T-helper 2 cell treated with Interferon-gamma antibody and Interleukin-4, amounts not matched to agents 5 μg/mL and 100 μg/mL, for 36 hours (primary cell): ENCODE results near the gene RBFOX1.

Experiments used
- DNase-seq: peaks from one replicate; pipeline ENCODE4 v3.0.0; 2021; ENCODE audit warnings: low spot score
- H3K27ac Mint-ChIP-seq: one replicate; pipeline ENCODE4 v1.8.0; 2021; ENCODE audit warnings: mild to moderate bottlenecking, mixed read lengths
- H3K27me3 Mint-ChIP-seq: one replicate; pipeline ENCODE4 v1.8.0; 2021; ENCODE audit warnings: low read depth, mixed read lengths
- H3K36me3 Mint-ChIP-seq: one replicate; pipeline ENCODE4 v1.8.0; 2021; ENCODE audit warnings: low read depth, mixed read lengths
- H3K4me1 Mint-ChIP-seq: one replicate; pipeline ENCODE4 v1.8.0; 2021; ENCODE audit warnings: low read depth, mixed read lengths
- H3K4me3 Mint-ChIP-seq: one replicate; pipeline ENCODE4 v1.8.0; 2022; ENCODE audit warnings: mild to moderate bottlenecking, moderate library complexity, mixed read lengths
- H3K9me3 Mint-ChIP-seq: one replicate; pipeline ENCODE4 v1.8.0; 2021; ENCODE audit warnings: mixed read lengths

Gene RBFOX1

GRCh38 chr16:7532534-7532933 is 199.9 kb downstream of the RBFOX1 start:
- H3K27me3 Mint-ChIP-seq, result no peaks in the 10 kb centered on the region
- DNase-seq, result no peak
- no peaks in the 10 kb centered on the region for H3K4me1 Mint-ChIP-seq
- H3K9me3 Mint-ChIP-seq, result peaks cover 44% of the 10 kb centered on the region
- no peak overlapping the region for H3K27ac Mint-ChIP-seq
- H3K36me3 Mint-ChIP-seq, result no peaks in the 10 kb centered on the region
- H3K4me3 Mint-ChIP-seq, result no peak overlapping the region

GRCh38 chr16:7534749-7535148 is 202.1 kb downstream of the RBFOX1 start:
- H3K4me1 Mint-ChIP-seq, result no peaks in the 10 kb centered on the region
- peaks cover 54% of the 10 kb centered on the region for H3K9me3 Mint-ChIP-seq
- H3K4me3 Mint-ChIP-seq, result no peak overlapping the region
- no peaks in the 10 kb centered on the region for H3K27me3 Mint-ChIP-seq
- no peak overlapping the region for H3K27ac Mint-ChIP-seq
- H3K36me3 Mint-ChIP-seq, result no peaks in the 10 kb centered on the region
- no peak for DNase-seq

GRCh38 chr16:7541026-7541425 is 208.4 kb downstream of the RBFOX1 start:
- Mint-ChIP-seq H3K36me3 (no peaks in the 10 kb centered on the region), H3K4me1 (no peaks in the 10 kb centered on the region), H3K9me3 (peaks cover 67% of the 10 kb centered on the region), H3K27me3 (no peaks in the 10 kb centered on the region), H3K27ac (no peak overlapping the region), H3K4me3 (no peak overlapping the region)
- DNase-seq, result no peak

- Mint-ChIP-seq H3K4me3 (no peak overlapping the region), H3K27me3 (no peaks in the 10 kb centered on the region), H3K36me3 (no peaks in the 10 kb centered on the region), H3K27ac (no peak overlapping the region), H3K9me3 (peaks cover 56% of the 10 kb centered on the region), H3K4me1 (no peaks in the 10 kb centered on the region)
- no peak for DNase-seq
Measured at GRCh38 chr16:7545251-7545650, 212.6 kb downstream of the RBFOX1 start.

GRCh38 chr16:7546948-7547347 is 214.3 kb downstream of the RBFOX1 start:
- Mint-ChIP-seq H3K27ac (no peak overlapping the region), H3K4me1 (no peaks in the 10 kb centered on the region), H3K36me3 (no peaks in the 10 kb centered on the region), H3K27me3 (no peaks in the 10 kb centered on the region), H3K4me3 (no peak overlapping the region), H3K9me3 (peaks cover 49% of the 10 kb centered on the region)
- DNase-seq, result no peak

GRCh38 chr16:7547736-7548135 is 215.1 kb downstream of the RBFOX1 start:
- no peaks in the 10 kb centered on the region for H3K36me3 Mint-ChIP-seq
- H3K27me3 Mint-ChIP-seq, result no peaks in the 10 kb centered on the region
- H3K27ac Mint-ChIP-seq, result no peak overlapping the region
- H3K4me1 Mint-ChIP-seq, result no peaks in the 10 kb centered on the region
- no peak overlapping the region for H3K4me3 Mint-ChIP-seq
- DNase-seq, result no peak
- peaks cover 49% of the 10 kb centered on the region for H3K9me3 Mint-ChIP-seq

GRCh38 chr16:7548796-7549318 is 216.2 kb downstream of the RBFOX1 start:
- H3K27ac Mint-ChIP-seq, result no peak overlapping the region

GRCh38 chr16:7550096-7550495 is 217.5 kb downstream of the RBFOX1 start:
- H3K36me3 Mint-ChIP-seq, result no peaks in the 10 kb centered on the region
- H3K4me1 Mint-ChIP-seq, result no peaks in the 10 kb centered on the region
- H3K27ac Mint-ChIP-seq, result no peak overlapping the region
- H3K4me3 Mint-ChIP-seq, result no peak overlapping the region
- H3K9me3 Mint-ChIP-seq, result peaks cover 38% of the 10 kb centered on the region
- no peak for DNase-seq
- no peaks in the 10 kb centered on the region for H3K27me3 Mint-ChIP-seq

More at GRCh38 chr16:7548796-7549318, 216.2 kb downstream of the RBFOX1 start:
- H3K4me1 Mint-ChIP-seq, result no peaks in the 10 kb centered on the region
- H3K4me3 Mint-ChIP-seq, result no peak overlapping the region
- H3K36me3 Mint-ChIP-seq, result no peaks in the 10 kb centered on the region
- H3K27me3 Mint-ChIP-seq, result no peaks in the 10 kb centered on the region
- no peak for DNase-seq
- H3K9me3 Mint-ChIP-seq, result peaks cover 49% of the 10 kb centered on the region

GRCh38 chr16:7555459-7555858 is 222.8 kb downstream of the RBFOX1 start:
- H3K4me3 Mint-ChIP-seq, result no peak overlapping the region
- DNase-seq, result no peak
- peaks cover 37% of the 10 kb centered on the region for H3K9me3 Mint-ChIP-seq
- H3K27me3 Mint-ChIP-seq, result no peaks in the 10 kb centered on the region
- no peaks in the 10 kb centered on the region for H3K4me1 Mint-ChIP-seq
- no peak overlapping the region for H3K27ac Mint-ChIP-seq
- H3K36me3 Mint-ChIP-seq, result no peaks in the 10 kb centered on the region

- no peak overlapping the region for H3K27ac Mint-ChIP-seq
Measured at GRCh38 chr16:7561908-7562405, 229.3 kb downstream of the RBFOX1 start.

GRCh38 chr16:7566360-7566759 is 233.7 kb downstream of the RBFOX1 start:
- DNase-seq, result no peak
- no peaks in the 10 kb centered on the region for H3K36me3 Mint-ChIP-seq
- no peaks in the 10 kb centered on the region for H3K4me1 Mint-ChIP-seq
- peaks cover 37% of the 10 kb centered on the region for H3K9me3 Mint-ChIP-seq
- H3K4me3 Mint-ChIP-seq, result no peak overlapping the region
- no peaks in the 10 kb centered on the region for H3K27me3 Mint-ChIP-seq
- H3K27ac Mint-ChIP-seq, result no peak overlapping the region

More at GRCh38 chr16:7561908-7562405, 229.3 kb downstream of the RBFOX1 start:
- no peaks in the 10 kb centered on the region for H3K36me3 Mint-ChIP-seq
- no peaks in the 10 kb centered on the region for H3K4me1 Mint-ChIP-seq
- no peak for DNase-seq
- peaks cover 35% of the 10 kb centered on the region for H3K9me3 Mint-ChIP-seq
- H3K4me3 Mint-ChIP-seq, result no peak overlapping the region
- no peaks in the 10 kb centered on the region for H3K27me3 Mint-ChIP-seq

GRCh38 chr16:7571366-7571765 is 238.7 kb downstream of the RBFOX1 start:
- no peaks in the 10 kb centered on the region for H3K36me3 Mint-ChIP-seq
- no peaks in the 10 kb centered on the region for H3K4me1 Mint-ChIP-seq

GRCh38 chr16:7577588-7577987 is 244.9 kb downstream of the RBFOX1 start:
- H3K4me3 Mint-ChIP-seq, result no peak overlapping the region
- H3K4me1 Mint-ChIP-seq, result no peaks in the 10 kb centered on the region
- no peaks in the 10 kb centered on the region for H3K36me3 Mint-ChIP-seq
- no peaks in the 10 kb centered on the region for H3K27me3 Mint-ChIP-seq
- no peak overlapping the region for H3K27ac Mint-ChIP-seq
- H3K9me3 Mint-ChIP-seq, result peaks cover 47% of the 10 kb centered on the region
- no peak for DNase-seq

More at GRCh38 chr16:7571366-7571765, 238.7 kb downstream of the RBFOX1 start:
- Mint-ChIP-seq H3K27ac (no peak overlapping the region), H3K9me3 (peaks cover 36% of the 10 kb centered on the region), H3K27me3 (no peaks in the 10 kb centered on the region), H3K4me3 (no peak overlapping the region)
- no peak for DNase-seq

GRCh38 chr16:7579454-7579853 is 246.8 kb downstream of the RBFOX1 start:
- Mint-ChIP-seq H3K4me1 (no peaks in the 10 kb centered on the region), H3K27me3 (no peaks in the 10 kb centered on the region), H3K27ac (no peak overlapping the region)

GRCh38 chr16:7581175-7581574 is 248.5 kb downstream of the RBFOX1 start:
- Mint-ChIP-seq H3K4me1 (no peaks in the 10 kb centered on the region), H3K27ac (no peak overlapping the region), H3K9me3 (peaks cover 56% of the 10 kb centered on the region), H3K36me3 (no peaks in the 10 kb centered on the region), H3K27me3 (no peaks in the 10 kb centered on the region), H3K4me3 (no peak overlapping the region)
- DNase-seq, result no peak

More at GRCh38 chr16:7579454-7579853, 246.8 kb downstream of the RBFOX1 start:
- no peaks in the 10 kb centered on the region for H3K36me3 Mint-ChIP-seq
- no peak overlapping the region for H3K4me3 Mint-ChIP-seq
- DNase-seq, result no peak
- peaks cover 52% of the 10 kb centered on the region for H3K9me3 Mint-ChIP-seq
